ENCODE results near the gene SGCD. TPM values are rescaled to one million over a fixed set of nuclear protein-coding genes. Genes with fewer than 3 reads are reported as not detected.

SGCD gene
- polyA plus RNA-seq, 1 of the 3 experiments (the other 2 are of a cell fraction) = 0.87 TPM

GRCh38 chr5:156400231-156400986 is 73.4 kb downstream of the SGCD start:
- no peaks in the 10 kb centered on the region for H3K36me3 ChIP-seq (replicated peaks in 1 of 2; ENCODE audit: control insufficient read depth in 1 of 2, insufficient read depth in 2 of 2, low read length in 1 of 2)
- ChIA-PET POLR2A (no interaction called here), CTCF (no interaction called here)
- no peak overlapping the region for H3K4me2 ChIP-seq
- no peaks in the 10 kb centered on the region for H4K20me1 ChIP-seq (ENCODE audit: insufficient read depth)
- H3K27ac ChIP-seq (ENCODE audit: low read depth in 2 of 2, low read length in 1 of 2) = no peak overlapping the region
- no peaks in the 10 kb centered on the region for H3K79me2 ChIP-seq (ENCODE audit: insufficient read depth)
- no peak for DNase-seq
- TF ChIP-seq USF2 (IDR thresholded peaks at IDR 0.05; ENCODE audit: borderline replicate concordance, low read depth, low read length) (no peak), EZH2phosphoT487 (IDR thresholded peaks at IDR 0.05; ENCODE audit: borderline replicate concordance, low read depth) (no peak), RXRA (IDR thresholded peaks at IDR 0.05; ENCODE audit: borderline replicate concordance, low read depth) (no peak), FOXJ3 (CRISPR knock-in tag; IDR thresholded peaks at IDR 0.05) (no peak), TEAD4 (IDR thresholded peaks at IDR 0.05; ENCODE audit: borderline replicate concordance, insufficient read depth) (no peak), GATA2 (CRISPR knock-in tag; IDR thresholded peaks at IDR 0.05) (no peak), IRF3 (IDR thresholded peaks at IDR 0.05; ENCODE audit: low read depth, low read length) (no peak), FOXM1 (IDR thresholded peaks at IDR 0.05; ENCODE audit: low read depth) (no peak), MXI1 (IDR thresholded peaks at IDR 0.05; ENCODE audit: low read depth, low read length) (no peak), NFIC (IDR thresholded peaks at IDR 0.05; ENCODE audit: borderline replicate concordance) (no peak)
- TF ChIP-seq, protein P1, sequence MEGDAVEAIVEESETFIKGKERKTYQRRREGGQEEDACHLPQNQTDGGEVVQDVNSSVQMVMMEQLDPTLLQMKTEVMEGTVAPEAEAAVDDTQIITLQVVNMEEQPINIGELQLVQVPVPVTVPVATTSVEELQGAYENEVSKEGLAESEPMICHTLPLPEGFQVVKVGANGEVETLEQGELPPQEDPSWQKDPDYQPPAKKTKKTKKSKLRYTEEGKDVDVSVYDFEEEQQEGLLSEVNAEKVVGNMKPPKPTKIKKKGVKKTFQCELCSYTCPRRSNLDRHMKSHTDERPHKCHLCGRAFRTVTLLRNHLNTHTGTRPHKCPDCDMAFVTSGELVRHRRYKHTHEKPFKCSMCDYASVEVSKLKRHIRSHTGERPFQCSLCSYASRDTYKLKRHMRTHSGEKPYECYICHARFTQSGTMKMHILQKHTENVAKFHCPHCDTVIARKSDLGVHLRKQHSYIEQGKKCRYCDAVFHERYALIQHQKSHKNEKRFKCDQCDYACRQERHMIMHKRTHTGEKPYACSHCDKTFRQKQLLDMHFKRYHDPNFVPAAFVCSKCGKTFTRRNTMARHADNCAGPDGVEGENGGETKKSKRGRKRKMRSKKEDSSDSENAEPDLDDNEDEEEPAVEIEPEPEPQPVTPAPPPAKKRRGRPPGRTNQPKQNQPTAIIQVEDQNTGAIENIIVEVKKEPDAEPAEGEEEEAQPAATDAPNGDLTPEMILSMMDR (IDR thresholded peaks at IDR 0.05) = no peak
- TF ChIP-seq, protein P2, sequence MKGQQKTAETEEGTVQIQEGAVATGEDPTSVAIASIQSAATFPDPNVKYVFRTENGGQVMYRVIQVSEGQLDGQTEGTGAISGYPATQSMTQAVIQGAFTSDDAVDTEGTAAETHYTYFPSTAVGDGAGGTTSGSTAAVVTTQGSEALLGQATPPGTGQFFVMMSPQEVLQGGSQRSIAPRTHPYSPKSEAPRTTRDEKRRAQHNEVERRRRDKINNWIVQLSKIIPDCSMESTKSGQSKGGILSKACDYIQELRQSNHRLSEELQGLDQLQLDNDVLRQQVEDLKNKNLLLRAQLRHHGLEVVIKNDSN (IDR thresholded peaks at IDR 0.05; ENCODE audit: borderline replicate concordance, low read depth) = no peak
- TF ChIP-seq, protein P3, sequence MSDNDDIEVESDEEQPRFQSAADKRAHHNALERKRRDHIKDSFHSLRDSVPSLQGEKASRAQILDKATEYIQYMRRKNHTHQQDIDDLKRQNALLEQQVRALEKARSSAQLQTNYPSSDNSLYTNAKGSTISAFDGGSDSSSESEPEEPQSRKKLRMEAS (IDR thresholded peaks at IDR 0.05; ENCODE audit: low read depth) = no peak
- no peaks in the 10 kb centered on the region for H3K27me3 ChIP-seq (ENCODE audit: insufficient read depth)
- H3K4me1 ChIP-seq (ENCODE audit: control insufficient read depth in 1 of 2, insufficient read depth in 2 of 2, low read depth in 1 of 2, low read length in 1 of 2) = no peaks in the 10 kb centered on the region
- H2AFZ ChIP-seq (ENCODE audit: low read depth) = no peak overlapping the region
- H3K9ac ChIP-seq = no peak overlapping the region
- no peak overlapping the region for H3K4me3 ChIP-seq (ENCODE audit: low read depth in 2 of 2, low read length in 1 of 2)
- H3F3A ChIP-seq (replicated peaks; ENCODE audit: insufficient read depth) = no peaks in the 10 kb centered on the region
- H3K9me3 ChIP-seq = no peaks in the 10 kb centered on the region
- H3K9me2 ChIP-seq = no peaks in the 10 kb centered on the region

Measured in SK-N-SH (cell line).